GM04503 (cell line): ENCODE data around the gene TRIM37.
"Not testable (repeated sequence)": the region's sequence is repeated elsewhere in the genome, so short reads cannot be mapped to it uniquely, and the experiment has no call there.

ENCODE experiments used
- DNase-seq: peaks from one replicate; pipeline ENCODE4 v3.0.0-alpha.2; 2012; ENCODE audit warnings: low read depth

Gene TRIM37

DNA sequence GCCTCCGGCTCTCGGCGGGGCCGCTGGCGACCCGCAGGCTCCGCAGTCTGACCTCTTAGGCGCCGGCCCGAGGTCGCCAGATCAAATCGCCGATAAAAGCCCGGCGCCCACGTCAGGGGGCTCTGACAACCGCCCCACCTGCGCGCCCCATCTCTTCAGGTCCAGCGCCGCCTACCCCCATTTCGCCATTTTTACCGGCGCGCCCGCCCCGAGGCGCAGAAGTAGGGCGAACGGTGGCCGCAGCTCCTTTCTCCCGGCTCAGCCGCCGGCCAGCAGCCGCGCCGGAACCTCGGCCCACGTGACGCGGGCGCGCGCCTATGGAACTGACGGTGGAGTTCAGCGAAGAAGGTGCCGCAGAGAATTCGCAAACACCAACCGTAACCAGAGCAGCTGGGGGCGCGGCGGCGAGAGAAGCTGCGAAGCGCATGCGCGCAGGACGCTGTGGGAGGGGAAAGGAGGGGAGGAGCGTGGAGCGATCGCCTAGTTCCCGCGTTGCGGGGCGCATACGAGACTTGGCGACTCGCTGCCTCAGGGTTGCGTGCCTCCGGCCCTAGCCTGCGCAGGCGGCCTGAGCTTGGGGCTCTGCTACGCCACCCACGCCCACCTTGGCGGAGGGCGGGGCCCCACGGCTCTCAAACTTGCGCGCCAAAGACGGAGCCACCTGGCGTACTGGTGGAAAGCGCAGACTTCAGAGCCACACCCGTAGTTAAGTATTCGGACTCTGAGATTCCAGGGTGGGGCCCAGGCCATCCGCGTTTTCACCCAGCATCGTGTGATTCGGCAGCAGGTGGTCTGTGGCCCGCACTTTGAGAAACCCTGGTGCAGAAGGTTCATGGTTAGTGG lies at the start of gene TRIM37:
Gene TRIM37 (minus strand): TSS at position 418 of the 843 bp plus-strand sequence. CDS start 419 bp downstream, outside the sequence.
- DNase-seq = peak; percentile 86

DNA sequence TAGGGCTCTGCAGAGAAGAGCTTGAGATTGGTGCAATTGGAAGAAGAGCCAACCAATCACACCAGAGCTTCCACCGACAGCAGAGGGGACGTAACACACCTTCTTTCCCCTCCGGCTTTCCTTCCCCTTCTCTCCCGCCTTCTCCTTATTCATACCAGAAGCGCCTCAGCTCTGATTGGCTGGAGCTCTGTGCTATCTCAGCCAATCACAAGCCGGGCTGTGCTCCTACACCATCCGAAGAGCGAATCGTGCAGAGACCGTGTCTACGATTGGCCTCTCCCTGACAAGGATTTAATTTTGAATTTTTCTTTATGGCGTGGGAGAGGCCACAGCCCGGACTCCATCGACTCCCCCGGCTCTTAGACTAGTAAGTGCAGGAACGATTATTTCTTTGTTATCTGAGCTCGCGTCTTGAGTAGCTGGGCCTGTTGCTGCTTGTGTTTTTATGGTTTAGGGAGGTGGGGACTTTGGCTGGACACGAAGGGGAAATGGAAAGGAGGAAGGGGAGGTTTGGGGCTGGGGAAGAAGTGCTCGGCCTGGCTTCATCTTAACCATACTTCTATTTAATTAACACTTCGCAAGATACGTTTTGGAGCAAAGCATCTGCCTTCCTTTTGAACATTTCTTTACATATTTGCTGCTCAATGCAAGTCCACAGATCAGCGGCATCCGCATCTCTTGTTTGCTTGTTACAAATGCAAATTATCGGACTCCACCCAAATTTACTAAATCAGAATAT lies 48.9 kb upstream of the TRIM37 start, which contains the start of gene PRR11:
Gene PRR11 (plus strand): TSS at position 308 of the 739 bp plus-strand sequence. CDS start 14,007 bp downstream, outside the sequence.
- peak; percentile 100 for DNase-seq

GRCh38 chr17:59154721-59155438 lies 48.2 kb upstream of the TRIM37 start, which contains the start of gene SKA2:
SKA2 (minus strand) TSS chr17:59155186; CDS start chr17:59155163, 23 bp downstream.
- DNase-seq = no peak

- DNase-seq = no peak
Measured at GRCh38 chr17:59154292-59154720, 47.6 kb upstream of the TRIM37 start.

DNA sequence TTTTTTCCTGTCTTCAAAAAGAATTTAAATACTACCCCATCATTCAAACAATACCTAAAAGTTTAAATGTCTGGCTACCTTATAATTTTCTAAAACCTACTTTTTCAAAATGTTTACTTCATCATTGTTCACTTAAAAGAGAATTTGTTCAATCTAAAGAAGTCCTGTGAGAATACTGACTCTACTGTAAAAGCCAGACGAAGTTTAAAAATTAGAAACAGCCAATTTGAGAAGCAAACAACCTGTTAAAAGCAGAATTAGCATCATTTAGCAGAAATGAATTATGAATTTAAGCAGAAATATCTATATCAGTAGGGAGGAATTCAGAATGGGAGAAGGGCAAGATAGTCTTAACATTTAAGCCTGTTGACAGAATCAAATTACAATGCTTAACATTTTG lies 46.2 kb upstream of the TRIM37 start:
- no peak for DNase-seq

- no peak for DNase-seq
Measured at GRCh38 chr17:59151591-59151990, 44.9 kb upstream of the TRIM37 start.

DNA sequence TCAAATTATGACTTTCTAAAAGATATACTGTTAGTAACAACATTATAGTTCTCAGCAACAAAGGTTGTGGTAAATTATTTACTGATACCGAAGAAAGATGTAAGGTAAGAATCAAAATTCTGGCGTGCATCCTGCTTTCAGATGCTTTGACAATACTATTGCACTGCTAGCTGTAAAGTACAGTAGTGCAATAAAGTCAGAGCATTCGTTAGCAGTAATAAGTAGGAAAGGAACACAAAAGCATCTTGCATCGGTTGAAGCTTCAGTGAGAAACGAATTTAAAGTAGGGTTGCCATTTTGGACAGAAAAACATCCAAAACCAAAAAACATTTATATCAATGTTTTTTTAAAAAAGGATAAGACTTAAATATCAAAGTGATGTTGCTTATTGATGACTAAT lies 44.3 kb upstream of the TRIM37 start:
- DNase-seq = no peak

- no peak for DNase-seq
Measured at GRCh38 chr17:59149841-59150511, 43.3 kb upstream of the TRIM37 start.

- DNase-seq = no peak
Measured at GRCh38 chr17:59149051-59149450, 42.4 kb upstream of the TRIM37 start.

GRCh38 chr17:59145571-59146096 lies 39.0 kb upstream of the TRIM37 start:
- no peak for DNase-seq

- no peak for DNase-seq
Measured at GRCh38 chr17:59141860-59142259, 35.2 kb upstream of the TRIM37 start.

DNA sequence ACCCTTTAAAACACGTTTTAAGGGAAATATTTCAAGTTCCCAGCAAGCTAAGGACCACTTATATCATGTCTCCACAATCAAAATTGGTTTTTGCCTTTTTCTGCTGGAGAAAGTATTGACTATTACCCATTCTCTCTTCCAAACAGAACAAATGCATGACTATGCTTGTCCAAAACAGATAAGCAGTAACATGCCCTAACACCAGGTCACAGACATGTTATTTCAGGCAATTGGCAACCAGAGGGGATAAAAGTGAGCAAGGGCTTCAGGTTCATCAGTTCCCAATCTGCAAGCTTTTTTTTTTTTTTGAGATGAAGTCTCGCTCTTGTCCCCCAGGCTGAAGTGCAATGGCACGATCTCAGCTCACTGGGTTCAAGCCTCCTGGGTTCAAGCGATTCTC lies 33.3 kb upstream of the TRIM37 start:
- no peak for DNase-seq

- DNase-seq = not testable (repeated sequence)
Measured at GRCh38 chr17:59138339-59138738, 31.7 kb upstream of the TRIM37 start.

DNA sequence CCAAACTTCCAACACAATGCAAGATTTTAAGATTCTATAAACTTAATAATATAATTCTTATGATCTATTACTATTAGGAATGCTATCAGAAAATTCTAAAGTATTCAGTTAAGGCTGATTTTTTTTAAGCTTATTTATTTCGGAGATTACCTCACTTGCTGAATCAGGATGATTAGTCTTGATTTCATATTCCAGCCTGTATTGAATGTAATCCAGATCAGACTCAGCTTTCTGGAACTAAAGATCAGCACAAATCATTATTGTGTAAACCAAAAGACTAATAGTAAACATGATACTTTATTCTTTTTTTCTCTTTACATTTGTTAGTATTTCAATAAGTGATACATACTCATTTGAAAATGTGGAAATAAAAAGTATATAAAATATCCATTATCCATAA lies 24.5 kb upstream of the TRIM37 start:
- no peak for DNase-seq

- no peak for DNase-seq
Measured at GRCh38 chr17:59129814-59130213, 23.1 kb upstream of the TRIM37 start.

GRCh38 chr17:59126809-59127417 lies 20.2 kb upstream of the TRIM37 start:
- no peak for DNase-seq

- no peak for DNase-seq
Measured at GRCh38 chr17:59124665-59125064, 18.0 kb upstream of the TRIM37 start.

DNA sequence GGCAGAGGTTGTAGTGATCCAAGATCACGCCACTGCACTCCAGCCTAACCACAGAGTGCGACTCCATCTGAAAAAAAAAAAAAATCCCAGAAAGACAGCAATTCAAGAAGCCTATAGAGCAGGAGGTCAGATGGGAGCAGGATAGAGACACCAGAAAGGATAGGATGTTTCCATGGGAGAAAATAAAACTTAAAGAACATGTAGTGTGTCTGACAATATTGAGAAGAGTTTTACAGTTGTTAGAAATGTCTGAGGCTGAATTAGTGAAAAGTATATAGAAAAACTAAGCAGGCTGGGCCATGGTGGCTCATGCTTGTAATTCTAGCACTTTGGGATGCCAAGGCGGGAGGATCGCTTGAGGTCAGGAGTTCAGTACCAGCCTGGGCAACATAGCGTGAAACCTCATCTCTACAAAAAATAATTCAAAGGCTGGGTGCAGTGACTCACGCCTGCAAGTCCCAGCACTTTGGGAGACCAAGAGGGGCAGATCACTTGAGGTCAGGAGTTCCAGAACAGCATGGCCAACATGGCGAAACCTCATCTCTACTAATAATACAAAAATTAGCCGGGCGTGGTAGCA lies 15.3 kb upstream of the TRIM37 start:
- DNase-seq = no peak

DNA sequence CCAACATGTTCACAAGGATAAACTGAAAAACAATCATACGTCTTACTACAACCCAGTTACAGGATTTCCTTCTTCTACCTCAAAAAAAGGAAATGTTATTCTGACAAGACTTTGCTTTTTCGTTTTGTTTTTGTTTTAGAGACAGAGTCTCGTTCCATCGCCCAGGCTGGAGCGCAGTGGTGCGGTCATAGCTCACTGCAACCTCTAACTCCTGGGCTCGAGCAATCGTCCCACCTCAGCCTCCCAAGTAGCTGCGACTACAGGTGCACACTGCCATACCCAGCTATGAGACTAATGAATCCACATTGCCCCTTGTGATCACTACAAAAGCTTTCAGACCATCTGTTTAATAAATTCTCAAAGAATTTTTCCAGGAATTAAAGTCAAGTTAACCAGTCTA lies 8.8 kb upstream of the TRIM37 start:
- no peak for DNase-seq

DNA sequence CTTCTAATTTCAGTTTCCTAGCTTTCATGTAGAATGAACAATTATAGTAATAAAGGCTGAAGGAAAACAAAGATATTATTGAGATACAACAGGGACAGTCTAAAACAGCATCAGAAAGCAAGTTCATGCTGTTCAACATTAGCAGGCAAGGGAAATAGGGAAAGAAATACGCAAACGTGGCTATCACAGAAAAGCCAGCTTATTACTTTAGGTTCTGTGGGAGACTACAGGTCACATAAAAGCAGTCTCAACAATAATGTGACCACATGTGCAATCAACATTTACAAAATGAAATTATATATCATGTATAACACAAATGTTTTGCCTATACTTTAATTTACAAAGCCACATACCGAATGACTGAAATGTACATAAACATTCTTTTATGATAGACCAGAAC lies 4.9 kb upstream of the TRIM37 start:
- DNase-seq = no peak

DNA sequence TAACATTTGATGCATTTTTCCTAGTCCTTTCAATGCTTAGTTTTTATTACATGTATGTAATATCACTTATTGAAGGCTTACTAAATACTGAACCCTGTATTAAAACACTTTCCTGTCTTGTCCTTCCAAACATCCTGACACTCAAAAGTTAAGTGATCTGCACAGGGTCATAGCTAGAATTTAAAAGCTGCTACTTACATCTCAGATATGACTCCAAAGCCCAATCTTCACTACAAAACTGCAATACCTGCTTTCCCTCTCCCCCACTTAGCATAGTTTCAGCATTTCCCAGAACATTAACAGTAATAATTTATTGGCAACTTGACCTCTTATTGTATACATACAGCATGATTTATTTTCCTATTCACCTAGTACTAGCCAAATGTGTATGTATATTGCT lies 4.3 kb upstream of the TRIM37 start:
- no peak for DNase-seq
